ENCODE results near the gene C9orf85. TPM values are rescaled to one million over a fixed set of nuclear protein-coding genes. Genes with fewer than 3 reads are reported as not detected.

Gene C9orf85
- total and polyA plus RNA-seq, 2 of the 8 experiments (the other 6 are each of a cell fraction or from before 2014, with no cell fraction given) = 6.3 to 14.5 TPM

GRCh38 chr9:71977003-71977402 lies 65.6 kb downstream of the C9orf85 start:
- H3K27me3 ChIP-seq (replicated peaks in 1 of 4; ENCODE audit: control insufficient read depth in 3 of 4, extremely low read depth in 1 of 4, insufficient read depth in 3 of 4, low read length in 3 of 4) = no peaks in the 10 kb centered on the region
- CTCF ChIA-PET (ENCODE audit: partially characterized antibody) = interaction anchor here (0.6 to 2.5 kb wide), 7 partner anchors 10 to 170 kb away, joined by 3 to 6 read pairs (median 4); no protein-coding TSS in a partner anchor

More at GRCh38 chr9:71977003-71977402, 65.6 kb downstream of the C9orf85 start:
- Histone ChIP-seq H3K9ac (replicated peaks in 1 of 4; ENCODE audit: extremely low read depth in 1 of 4, low read depth in 3 of 4, low read length in 3 of 4) (no peak overlapping the region), H3K27ac (ENCODE audit: low read depth, low read length) (no peak overlapping the region), H3K4me2 (ENCODE audit: insufficient read depth in 1 of 2, low read depth in 2 of 2, low read length in 2 of 2) (no peak overlapping the region), H3K56ac (replicated peaks; ENCODE audit: insufficient read length, low read depth, low read length) (no peak overlapping the region), H3K4me3 (ENCODE audit: extremely low read depth in 1 of 4, insufficient read depth in 2 of 4, low read depth in 3 of 4, low read length in 4 of 4) (no peak overlapping the region), H4K8ac (ENCODE audit: extremely low read depth, insufficient read depth, low read length) (no peak overlapping the region), H3K14ac (ENCODE audit: insufficient read length) (no peak overlapping the region), H3K9me3 (ENCODE audit: insufficient read depth in 2 of 2, low read depth in 1 of 2, low read length in 1 of 2) (no peaks in the 10 kb centered on the region), H2AK5ac (ENCODE audit: low read depth, low read length) (no peak overlapping the region), H2BK120ac (replicated peaks; ENCODE audit: low read depth, low read length) (no peak overlapping the region), H4K20me1 (replicated peaks in 1 of 2; ENCODE audit: control insufficient read depth in 1 of 2, insufficient read depth in 2 of 2, low read length in 2 of 2) (no peaks in the 10 kb centered on the region), H3K23ac (ENCODE audit: insufficient read length) (no peak overlapping the region), H2BK15ac (ENCODE audit: low read length) (no peak overlapping the region), H3K4ac (replicated peaks; ENCODE audit: insufficient read length, low read depth, low read length) (no peak overlapping the region), H3K23me2 (ENCODE audit: low read depth, low read length) (no peaks in the 10 kb centered on the region), H3K36me3 (ENCODE audit: control insufficient read depth in 2 of 4, insufficient read depth in 4 of 4, low read length in 3 of 4) (peaks cover 0 to 3% (median 0%) of the 10 kb centered on the region in 4 experiments; a peak in 2 of 8 replicates), H3K79me2 (ENCODE audit: control insufficient read depth in 1 of 2, insufficient read depth in 2 of 2, low read length in 2 of 2) (peaks cover 0 to 3% of the 10 kb centered on the region in 2 experiments; a peak in 1 of 4 replicates), H2AFZ (ENCODE audit: low read length) (no peak overlapping the region), H2BK20ac (ENCODE audit: low read length) (no peak overlapping the region), H3K18ac (ENCODE audit: extremely low read depth, low read length) (no peak overlapping the region), H2BK5ac (ENCODE audit: low read depth, low read length) (no peak overlapping the region), H2BK12ac (ENCODE audit: low read depth, low read length) (no peak overlapping the region), H3K79me1 (ENCODE audit: low read depth, low read length) (no peaks in the 10 kb centered on the region), H3K4me1 (replicated peaks in 1 of 4; ENCODE audit: control insufficient read depth in 3 of 4, insufficient read depth in 4 of 4, low read length in 3 of 4) (no peaks in the 10 kb centered on the region), H4K91ac (replicated peaks; ENCODE audit: insufficient read length, low read length) (no peak overlapping the region), H4K5ac (ENCODE audit: insufficient read length, low read depth, low read length) (no peak overlapping the region)
- POLR2A ChIA-PET (ENCODE audit: partially characterized antibody) = interaction anchor here (0.5 to 2.3 kb wide), 5 partner anchors 11 to 66 kb away, joined by 3 to 4 read pairs (median 3); partner anchors contain the start of genes ABHD17B and C9orf85
- no peak for FAIRE-seq
- DNase-seq (ENCODE audit: low read depth in 1 of 2, low spot score in 2 of 2) = no peak
- WGBS, 2 experiments (ENCODE audit: extremely low coverage in 1 of 2, insufficient coverage in 1 of 2, insufficient read length in 1 of 2, insufficient replicate concordance in 2 of 2, low coverage in 1 of 2, low lambda C conversion rate in 2 of 2, missing lambda C conversion rate in 1 of 2) = 83% methylated on average over 3 of the region's 3 CpGs; no CpG with 5 or more reads in 1 of the 2 experiments
- TF ChIP-seq SIN3A (conservative IDR thresholded peaks at IDR 0.05 in 1 of 2, IDR thresholded peaks at IDR 0.05 in 1 of 2; ENCODE audit: low read depth in 1 of 2, low read length in 2 of 2) (no peak), SIRT6 (IDR thresholded peaks at IDR 0.05; ENCODE audit: low read length) (no peak)
